HG03442 (cell line): Measurements from ENCODE around the gene SH3TC1.

Source experiments
- ATAC-seq: cut with Tn5 transposase; IDR thresholded peaks from one replicate; pipeline ENCODE4 v1.9.1; 2021; ENCODE audit warnings: mild to moderate bottlenecking, moderate library complexity; ENCODE audit not compliant: unreplicated experiment

Gene SH3TC1

DNA sequence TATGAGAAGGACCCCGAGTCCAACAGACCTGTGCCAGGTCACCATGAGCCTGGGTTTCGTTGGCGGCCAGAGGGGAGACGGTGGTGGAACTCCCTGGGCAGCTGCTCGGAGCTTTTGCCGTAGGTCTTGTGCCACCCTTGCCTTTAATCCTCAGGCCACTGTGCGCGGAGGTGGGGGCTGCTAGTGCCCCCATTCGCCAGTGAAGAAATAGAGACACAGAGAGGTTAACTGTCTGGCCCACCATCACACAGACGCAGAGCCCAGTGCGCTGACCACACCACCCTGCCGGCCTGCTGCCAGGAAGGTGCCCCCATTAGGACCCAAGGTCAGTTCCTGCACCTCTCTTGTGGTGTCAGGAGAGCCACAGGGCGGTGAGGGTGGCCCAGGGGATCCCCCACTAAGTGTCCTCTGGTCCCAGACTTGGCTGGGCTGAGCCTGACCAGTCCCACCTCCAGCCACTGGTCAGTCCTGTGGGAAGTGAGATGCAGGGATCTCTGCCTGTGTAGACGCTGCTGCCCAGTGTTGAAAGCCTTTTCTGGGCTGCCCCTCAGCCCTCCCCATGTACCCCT, 42.2 kb downstream of the SH3TC1 start:
- ATAC-seq = no peak

DNA sequence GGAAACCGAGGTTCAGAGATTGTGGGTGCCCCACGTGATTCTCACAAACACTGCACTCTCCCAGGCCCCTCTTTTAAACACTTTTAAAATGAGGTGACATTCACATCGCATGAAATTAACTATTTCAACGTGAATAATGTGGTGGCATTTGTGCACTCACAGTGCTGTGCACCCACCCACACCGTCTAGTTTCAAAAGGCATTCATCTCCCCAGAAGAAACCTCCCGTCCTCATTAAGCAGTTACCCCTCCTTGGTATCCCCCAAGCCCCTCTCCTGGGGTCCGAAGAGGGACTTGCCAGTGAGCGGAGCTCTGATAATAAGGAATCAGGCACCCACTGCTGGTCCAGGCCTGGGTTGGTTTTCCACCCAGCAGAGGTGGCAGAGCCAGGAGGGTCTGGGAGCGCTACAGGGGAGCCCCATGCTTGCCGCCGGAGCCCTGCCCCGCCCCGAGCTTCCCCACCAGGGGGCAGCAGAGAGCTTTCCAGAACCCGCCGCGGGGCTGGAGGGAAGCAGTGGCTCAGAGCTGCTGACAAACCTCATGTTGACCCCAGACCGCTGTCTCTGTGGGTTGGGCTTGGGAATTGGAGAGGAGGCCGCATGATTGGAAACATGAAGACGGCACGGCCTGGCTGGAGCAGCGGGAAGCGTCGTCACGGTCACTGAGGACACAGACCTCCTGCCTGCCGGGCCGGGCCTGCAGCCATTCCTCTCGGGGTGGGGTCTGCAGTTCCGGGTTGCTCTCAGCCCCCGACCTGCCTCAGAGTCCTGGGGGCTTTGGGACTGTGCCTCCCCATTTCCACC, 43.0 kb downstream of the SH3TC1 start:
- ATAC-seq = peak; percentile 76

DNA sequence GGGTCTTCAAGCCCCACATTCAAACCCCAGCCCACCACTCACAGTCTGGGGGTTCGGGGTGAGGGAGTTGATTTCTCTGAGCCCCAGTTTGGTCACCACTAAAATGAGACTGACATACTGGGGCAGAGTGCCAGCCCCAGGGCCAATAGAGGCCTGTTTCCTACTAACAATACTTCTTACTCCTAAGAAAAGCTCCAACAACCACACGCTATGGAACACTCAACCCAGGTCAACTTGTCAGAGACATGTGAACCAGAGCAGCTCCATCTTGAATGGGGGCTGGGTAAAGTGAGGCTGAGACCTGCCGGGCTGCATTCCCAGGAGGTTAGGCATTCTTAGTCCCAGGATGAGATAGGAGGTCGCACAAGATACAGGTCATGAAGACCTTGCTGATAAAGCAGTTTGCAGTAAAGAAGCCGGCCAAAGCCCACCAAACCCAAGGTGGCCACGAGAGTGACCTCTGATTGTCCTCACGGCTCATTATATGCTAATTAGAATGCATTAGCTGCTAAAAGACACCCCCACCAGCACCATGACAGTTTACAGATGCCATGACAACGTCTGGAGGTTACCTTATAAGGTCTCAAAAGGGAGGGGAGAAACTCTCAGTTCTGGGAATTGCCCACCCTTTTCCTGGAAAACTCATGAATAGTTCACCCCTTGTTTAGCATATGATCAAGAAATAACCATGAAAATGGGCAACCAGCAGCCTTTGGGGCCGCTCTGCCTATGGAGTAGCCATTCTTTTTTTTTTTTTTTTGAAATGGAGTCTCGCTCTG, 43.9 kb downstream of the SH3TC1 start:
- ATAC-seq = no peak

DNA sequence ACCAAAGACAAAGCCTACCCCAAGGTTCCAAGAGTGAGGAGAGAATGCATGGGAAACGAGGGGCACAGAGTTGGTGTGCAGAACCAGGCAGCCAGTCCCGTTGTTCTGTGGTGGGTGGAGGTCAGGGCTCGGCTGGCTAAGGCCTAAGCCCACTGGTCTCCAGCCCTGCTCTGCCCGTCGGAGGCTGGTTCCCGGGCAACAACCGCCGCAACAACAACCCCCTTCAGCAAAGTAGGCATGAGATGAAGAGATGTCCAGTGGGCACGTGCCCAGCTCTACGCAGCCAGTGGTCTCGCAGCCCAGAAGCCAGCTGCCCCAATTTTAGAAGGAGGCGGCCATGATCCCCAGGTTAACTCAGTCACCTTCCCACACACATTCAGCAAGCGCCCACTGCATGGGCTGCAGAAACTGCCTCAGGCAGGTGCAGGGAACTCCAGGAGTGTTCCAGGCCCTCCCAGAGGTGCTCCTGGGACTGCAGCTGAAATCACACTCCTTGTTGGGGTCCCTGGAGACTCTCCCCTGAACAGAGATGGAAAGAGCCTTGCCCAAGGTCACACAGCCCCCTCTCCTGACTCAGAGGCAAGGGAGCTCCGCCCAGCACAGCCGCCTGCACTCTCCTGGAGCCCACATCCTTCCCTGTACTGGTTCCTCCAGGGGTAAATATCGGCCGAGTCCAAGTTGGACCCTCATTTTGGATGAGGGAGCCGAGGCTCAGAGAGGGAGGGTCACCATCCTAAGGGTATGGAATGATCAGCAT, 45.1 kb downstream of the SH3TC1 start:
- no peak for ATAC-seq

- ATAC-seq = no peak
These were observed 45.9 kb downstream of the SH3TC1 start for GRCh38 chr4:8244931-8245460.

- ATAC-seq = no peak
These were observed 47.1 kb downstream of the SH3TC1 start for GRCh38 chr4:8245884-8246833.

DNA sequence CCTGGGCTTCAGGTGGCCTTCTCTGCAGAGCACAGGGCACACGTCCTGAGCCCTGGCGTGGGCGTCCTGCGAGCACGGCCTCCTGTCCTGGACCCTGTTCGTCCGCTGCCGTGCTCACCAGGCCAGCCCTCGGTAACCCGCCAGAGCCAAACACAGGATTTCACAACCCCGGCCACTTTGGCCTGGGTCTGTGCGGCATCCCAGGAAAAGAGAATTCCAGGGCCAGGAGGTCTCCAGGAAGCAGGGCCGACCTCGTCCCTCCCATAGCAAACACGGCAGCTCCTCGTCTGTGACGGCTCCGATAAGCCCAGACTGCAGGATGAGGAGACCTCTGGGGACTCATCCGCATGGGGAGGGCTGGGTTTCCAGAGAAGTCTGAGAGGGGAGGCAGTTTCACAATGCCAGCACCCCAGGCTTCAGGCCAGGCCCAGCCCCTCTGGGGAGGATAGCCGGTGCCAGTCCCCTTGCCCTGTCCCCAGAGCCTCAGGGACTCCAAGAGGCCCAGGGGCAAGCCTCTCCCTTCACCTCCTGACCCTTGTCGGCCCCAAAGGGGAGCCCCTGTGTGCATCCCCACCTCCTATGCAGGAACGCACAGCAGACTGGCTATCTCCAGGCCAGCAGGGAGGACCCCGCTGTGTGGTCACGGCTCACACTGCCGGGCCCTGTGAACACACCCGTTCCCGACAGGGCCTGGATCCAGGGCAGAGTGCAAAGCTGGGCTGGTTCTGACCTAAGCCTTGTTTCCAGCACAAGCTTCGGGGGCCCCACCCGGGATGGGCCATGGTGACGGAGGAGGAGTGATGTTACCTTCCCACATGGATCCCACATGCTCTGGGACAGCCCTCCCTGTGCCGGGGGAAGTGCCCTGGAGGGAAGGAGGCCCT, 48.2 kb downstream of the SH3TC1 start:
- no peak for ATAC-seq

DNA sequence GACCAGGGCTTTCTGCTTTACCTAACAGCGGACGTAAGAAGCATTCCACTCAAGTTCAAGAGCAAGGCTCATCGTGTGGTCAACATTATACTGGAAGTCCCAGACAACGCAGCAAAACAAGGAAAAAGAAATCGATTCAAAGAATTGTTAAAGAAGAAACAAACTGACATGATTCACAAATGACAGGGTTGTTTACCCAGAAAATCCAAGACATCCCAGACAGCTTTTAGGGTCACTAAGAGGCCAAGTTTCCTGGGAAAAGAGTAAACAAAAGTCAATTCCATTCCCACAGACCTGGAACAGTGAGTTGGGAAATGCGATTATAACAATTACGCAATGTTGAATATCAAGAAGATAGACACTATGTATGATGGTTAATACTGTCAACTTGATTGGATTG, 49.0 kb downstream of the SH3TC1 start:
- no peak for ATAC-seq

DNA sequence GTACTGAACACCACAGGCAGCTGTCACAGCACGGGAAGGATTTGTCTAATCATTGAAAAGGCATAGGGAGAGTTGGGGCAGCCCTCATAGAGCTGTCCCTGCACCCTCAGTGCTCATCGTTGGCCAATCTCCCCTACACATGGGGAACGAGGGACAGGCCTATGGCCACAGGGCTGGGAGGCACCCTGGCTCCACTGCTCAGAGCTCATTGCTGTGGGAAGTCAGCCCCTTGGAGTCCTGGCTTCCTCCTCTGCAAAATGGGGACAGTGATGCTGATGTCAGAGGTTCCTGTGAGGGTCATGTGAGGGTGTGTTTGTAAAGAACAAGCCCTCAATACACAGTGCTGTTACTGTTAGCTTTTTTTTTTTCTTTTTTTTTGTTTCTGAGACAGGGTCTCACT, 51.1 kb downstream of the SH3TC1 start:
- no peak for ATAC-seq

DNA sequence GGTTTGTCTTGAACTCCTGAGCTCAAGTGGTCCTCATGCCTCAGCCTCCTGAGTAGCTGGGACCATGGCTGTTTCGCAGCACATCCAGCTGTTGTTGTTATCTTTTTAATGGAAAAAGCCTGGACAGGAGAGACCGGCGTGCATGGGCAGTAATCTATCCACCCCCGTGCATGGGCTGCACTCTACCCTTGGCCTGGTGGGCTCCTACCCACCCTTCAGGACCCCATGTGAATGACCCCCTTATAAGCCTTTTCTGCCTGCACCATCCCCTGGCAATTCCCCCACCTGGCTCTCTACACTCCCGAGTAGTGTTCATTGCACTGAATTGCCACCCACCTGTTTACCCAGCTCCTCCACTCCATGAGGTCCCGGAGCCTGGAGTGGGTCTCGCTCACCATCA, 51.5 kb downstream of the SH3TC1 start:
- ATAC-seq = no peak

DNA sequence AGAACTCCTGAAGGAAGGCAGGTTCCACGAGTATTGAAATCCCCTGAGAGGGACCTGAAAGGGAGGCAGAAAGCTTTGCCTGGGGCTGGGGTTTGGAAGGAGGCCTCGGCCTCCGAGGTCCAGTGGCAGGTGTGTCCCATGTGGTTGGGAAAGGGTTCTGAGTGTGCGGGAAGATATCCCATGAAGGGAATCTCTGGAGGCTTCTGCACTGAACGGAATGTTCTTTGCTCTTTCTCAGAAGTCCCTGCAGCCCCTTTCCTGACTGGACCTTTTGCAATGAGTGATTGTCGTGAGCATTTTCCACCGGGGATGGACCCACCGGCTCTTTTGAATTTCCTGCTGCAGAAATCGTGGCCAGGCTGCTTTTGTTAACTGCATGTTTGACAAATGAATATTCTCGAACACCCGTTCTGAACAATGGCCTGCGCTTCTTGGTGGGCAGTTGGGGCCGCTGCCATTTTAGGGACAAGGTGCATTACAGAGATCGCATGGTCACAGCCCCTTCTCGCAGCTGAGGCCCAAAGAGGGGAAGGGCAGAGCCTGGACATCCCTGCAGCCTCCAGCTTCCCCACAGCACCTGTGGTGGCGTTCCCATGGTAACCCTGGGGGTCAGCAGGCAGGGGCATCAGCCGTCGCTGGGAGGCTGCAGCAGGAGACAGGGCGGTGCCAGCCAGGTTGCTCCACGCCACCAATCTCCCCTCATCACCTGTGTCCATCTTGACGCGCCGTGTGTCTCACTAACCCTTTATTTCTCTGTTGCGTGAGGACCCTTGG, 52.2 kb downstream of the SH3TC1 start:
- ATAC-seq = no peak

DNA sequence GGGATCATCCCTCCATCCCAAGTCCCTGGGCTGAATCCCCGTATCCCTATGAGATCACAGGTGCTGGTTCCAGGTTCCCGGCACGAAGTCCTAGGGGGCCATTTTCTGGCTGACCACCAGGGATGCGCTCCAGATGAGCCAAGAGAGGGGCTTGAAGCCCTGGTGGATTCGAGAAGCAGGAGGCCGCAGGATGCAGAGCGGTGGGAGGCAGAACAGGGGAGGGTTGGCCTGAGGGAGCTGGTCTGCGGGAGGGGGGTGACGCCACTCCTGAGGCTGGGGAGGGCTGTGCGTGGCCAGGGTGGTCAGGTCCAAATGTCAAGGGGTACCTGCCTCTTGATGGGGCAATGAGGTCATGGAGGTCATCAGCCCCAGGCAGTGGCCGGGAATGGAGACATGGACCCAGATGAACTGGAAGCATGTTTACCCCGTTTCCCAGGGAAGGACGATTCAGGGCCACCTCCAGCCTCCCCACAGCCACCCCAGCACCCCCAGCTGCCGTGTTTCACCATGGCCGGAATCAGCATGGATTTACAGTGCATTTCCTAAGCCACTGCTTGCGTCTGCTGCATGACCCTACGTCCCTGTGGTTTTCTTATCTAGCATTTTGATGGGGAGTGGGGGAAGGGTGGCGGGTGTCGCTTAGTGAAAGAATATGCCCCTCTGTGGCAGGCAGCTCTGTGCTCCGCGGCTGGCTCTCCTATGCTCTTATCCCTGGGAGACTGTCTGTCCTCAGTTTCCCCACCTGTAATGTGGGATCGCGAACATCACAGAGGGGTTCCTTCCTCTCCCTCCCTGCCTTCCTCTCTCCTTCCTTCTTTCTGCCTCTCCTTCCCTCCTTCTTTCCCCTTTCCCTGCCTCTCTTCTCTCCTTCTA, 53.4 kb downstream of the SH3TC1 start:
- no peak for ATAC-seq

DNA sequence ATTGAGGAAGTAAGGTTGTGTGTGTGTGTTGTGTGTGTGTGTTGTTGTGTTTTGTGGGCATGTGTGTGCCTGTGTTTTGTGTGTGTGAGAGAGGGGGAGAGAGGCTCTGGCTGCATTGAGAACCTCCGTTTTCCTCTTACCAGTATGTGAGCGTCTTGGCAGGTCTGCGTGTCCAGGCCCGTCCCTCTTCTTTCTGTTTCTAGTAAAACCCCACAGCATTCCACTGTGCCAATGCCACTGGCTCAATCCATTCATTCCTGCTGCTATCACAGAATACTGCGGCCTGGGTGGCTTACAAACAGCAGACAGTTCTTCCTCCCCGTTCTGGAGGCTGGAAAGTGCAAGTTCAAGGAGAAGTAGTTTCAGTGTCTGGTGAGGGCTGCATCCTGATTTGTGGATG, 55.0 kb downstream of the SH3TC1 start:
- ATAC-seq = no peak

DNA sequence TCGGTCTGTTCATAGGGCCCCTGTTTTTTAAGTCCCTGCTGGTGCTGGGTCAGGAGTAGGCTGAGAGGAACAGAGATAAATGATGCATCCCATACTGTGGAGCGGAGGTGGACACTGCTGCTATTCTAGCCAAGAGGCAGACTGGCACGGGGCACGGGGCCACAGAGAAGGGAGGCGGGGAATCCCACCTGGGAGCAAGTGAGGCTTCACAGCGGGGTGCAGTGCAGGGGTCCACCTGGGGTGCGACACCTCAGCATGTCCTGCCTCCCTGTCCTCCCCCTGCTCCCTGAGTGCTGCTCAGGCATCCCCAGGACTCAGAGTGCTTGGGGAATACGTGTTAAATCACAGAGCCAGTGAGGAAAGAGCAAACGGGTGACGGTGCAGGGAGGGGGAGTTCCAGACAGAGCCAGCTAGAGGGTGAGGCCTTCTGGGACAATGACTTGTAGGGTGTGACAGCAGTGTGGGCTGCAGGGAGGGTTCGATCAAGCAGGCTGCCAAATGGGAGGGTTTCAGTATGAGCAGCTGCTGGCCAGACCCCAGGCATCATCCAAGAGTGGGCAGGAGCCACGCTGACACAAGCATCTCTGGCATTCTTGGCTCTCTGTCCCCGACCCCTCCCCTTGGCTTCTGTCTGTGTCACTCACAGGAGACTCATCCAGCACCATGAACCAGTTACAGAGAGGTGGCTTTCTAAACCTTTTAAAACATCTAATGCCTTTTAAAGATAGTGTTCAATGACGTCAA, 56.8 kb downstream of the SH3TC1 start:
- ATAC-seq = no peak

- ATAC-seq = no peak
These were observed 58.8 kb downstream of the SH3TC1 start for GRCh38 chr4:8257854-8258253.

- no peak for ATAC-seq
These were observed 59.6 kb downstream of the SH3TC1 start for GRCh38 chr4:8258552-8259212.
